Peyer's patch (tissue), 4 donors: Measurements from ENCODE around the gene CBLN3. TPM values are rescaled to one million over a fixed set of nuclear protein-coding genes. Genes with fewer than 3 reads are reported as not detected.

Experiments used
- DNase-seq, 3 donors: peaks; one replicate each; pipeline ENCODE4 v3.0.0-alpha.2; 2017 to 2019
- H3K27ac ChIP-seq, 4 donors: fragments of 200-600 bp; sonication (generic); one replicate each; pipeline ENCODE4 v1.5.1; 2016 to 2019
- H3K27me3 ChIP-seq, 2 donors: fragments of 200-600 bp; sonication (generic); one replicate each; pipeline ENCODE4 v1.5.1; 2019
- H3K36me3 ChIP-seq, 3 donors: fragments of 200-600 bp; sonication (generic); one replicate each; pipeline ENCODE4 v1.5.1; 2016 to 2019
- H3K4me1 ChIP-seq, 4 donors: fragments of 200-600 bp; sonication (generic); one replicate each; pipeline ENCODE4 v1.5.1; 2016 to 2019
- H3K4me3 ChIP-seq, 4 donors: fragments of 200-600 bp; sonication (generic); 1 replicate in 3 of 4; 2 replicates in 1 of 4; pipeline ENCODE4 v1.5.1; 2016 to 2019; ENCODE audit warnings: mild to moderate bottlenecking in 1 of 4
- H3K9me3 ChIP-seq, 4 donors: fragments of 200-600 bp; sonication (generic); one replicate each; pipeline ENCODE4 v1.5.1; 2016 to 2019; ENCODE audit warnings: mild to moderate bottlenecking in 1 of 4
- POLR2A ChIP-seq, 2 donors: fragments of 450-650 bp; IDR thresholded peaks; one replicate each; pipeline ENCODE4 v1.5.1; 2017; ENCODE audit warnings: antibody characterized with exemption in 2 of 2, mild to moderate bottlenecking in 2 of 2, moderate library complexity in 2 of 2
- total RNA-seq, 4 donors: library from RNA; depleted of rRNA; stranded (reverse); fragments of >200 nt; gene quantifications; one replicate each; pipeline ENCODE4 v1.1.0, GENCODE V29; 2016
- TF ChIP-seq, protein P1 (sequence below), 6 experiments: fragments of 450-650 bp in 4 of 6; fragments of 200-600 bp in 2 of 6; sonication (generic) in 1 of 6; IDR thresholded peaks; one replicate each; pipeline ENCODE4 v1.5.1; 2017 to 2019; ENCODE audit warnings: antibody characterized with exemption in 6 of 6, mild to moderate bottlenecking in 3 of 6, moderate library complexity in 1 of 6

Gene CBLN3
- total RNA-seq, 4 donors from 2014 or later: 0.94 to 4.3 TPM; not detected in 2

DNA sequence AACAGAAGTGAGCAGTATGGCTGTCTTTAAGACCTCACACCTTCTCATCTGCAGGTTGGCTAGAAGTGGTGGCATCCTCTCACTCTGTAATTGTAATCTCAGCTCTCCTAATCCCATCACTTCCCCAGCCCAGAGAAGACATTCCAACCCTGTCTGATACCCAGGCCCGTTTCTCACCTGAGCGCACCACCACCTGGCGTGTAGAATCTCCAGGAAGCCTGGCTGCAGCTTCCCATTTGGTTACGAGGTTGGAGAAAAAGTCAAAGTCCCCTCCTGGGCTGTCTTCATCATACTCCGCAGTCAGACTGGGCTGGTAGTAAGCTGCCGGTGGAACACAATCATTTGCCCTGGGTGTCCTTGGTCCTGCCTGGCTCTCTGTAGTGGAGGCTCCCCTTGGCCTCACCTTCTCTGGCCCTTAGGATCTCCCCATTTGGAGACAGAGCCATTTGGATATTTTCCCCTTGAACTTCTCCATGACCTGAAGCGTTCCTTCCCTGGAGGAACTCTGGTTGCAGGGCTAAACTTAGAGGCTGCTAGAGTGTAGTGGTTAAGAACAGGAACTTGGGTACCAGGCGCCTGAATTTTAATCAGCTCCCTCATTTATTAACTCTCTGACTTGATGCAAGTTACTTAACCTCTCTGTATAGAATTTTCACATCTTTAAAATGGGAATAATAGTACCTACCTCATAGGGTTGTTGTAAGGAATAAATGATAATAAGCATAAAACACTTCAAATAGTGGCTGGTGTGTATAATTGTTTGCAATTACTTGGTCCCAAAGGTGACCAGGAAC, 11.3 kb upstream of the CBLN3 start:
- Histone ChIP-seq H3K4me3 (no peak overlapping the region), H3K4me1 (peaks cover 4 to 40% (median 6%) of the 10 kb centered on the region in 4 donors), H3K27ac (no peak overlapping the region), H3K27me3 (no peaks in the 10 kb centered on the region), H3K9me3 (no peaks in the 10 kb centered on the region), H3K36me3 (peaks cover 0 to 54% (median 0%) of the 10 kb centered on the region in 3 donors)
- DNase-seq: no peak
- TF ChIP-seq POLR2A (IDR thresholded peaks at IDR 0.05): no peak
- TF ChIP-seq, protein P1, sequence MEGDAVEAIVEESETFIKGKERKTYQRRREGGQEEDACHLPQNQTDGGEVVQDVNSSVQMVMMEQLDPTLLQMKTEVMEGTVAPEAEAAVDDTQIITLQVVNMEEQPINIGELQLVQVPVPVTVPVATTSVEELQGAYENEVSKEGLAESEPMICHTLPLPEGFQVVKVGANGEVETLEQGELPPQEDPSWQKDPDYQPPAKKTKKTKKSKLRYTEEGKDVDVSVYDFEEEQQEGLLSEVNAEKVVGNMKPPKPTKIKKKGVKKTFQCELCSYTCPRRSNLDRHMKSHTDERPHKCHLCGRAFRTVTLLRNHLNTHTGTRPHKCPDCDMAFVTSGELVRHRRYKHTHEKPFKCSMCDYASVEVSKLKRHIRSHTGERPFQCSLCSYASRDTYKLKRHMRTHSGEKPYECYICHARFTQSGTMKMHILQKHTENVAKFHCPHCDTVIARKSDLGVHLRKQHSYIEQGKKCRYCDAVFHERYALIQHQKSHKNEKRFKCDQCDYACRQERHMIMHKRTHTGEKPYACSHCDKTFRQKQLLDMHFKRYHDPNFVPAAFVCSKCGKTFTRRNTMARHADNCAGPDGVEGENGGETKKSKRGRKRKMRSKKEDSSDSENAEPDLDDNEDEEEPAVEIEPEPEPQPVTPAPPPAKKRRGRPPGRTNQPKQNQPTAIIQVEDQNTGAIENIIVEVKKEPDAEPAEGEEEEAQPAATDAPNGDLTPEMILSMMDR (IDR thresholded peaks at IDR 0.05): no peak

DNA sequence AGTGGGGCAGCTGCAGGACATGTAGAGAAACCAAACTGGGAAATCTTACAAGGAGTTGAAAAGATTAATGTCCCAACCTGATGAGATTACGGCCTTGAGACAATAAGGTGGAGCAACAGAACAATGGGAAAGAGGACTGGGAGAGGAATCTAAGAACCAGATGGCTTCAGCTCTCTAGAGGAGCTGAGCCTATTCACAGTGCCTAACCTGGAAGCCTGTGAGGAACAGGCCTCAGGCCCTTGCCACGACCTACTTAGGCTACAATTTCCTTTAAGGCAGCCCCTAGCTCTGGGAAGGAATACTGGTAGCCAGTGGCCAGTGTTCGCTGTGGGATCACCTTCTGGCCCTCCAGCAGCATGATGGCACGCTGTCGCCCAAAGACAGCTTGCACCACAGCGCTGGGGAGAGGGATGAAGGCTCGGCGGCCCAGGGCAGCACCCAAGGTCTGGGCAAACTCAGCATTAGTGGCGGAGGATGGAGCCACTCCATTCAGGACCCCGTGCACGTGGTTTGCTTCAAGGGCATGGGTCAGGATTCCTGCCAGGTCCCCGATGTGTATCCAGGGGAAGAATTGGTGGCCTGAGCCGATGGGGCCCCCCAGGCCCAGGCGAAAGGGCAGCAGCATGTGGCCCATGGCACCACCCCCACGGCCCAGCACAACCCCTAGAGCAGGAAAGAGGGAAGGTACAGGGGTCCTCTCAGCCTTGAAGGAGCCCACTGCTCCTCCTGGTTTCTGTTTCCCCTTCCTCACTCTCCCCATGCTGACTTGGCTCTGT, 10.6 kb upstream of the CBLN3 start:
- Histone ChIP-seq H3K36me3 (peaks cover 0 to 58% (median 0%) of the 10 kb centered on the region in 3 donors), H3K4me1 (peaks cover 4 to 40% (median 6%) of the 10 kb centered on the region in 4 donors), H3K4me3 (no peak overlapping the region), H3K27me3 (no peaks in the 10 kb centered on the region), H3K27ac (peak overlapping the region in 1 of 4 donors; percentile 6), H3K9me3 (no peaks in the 10 kb centered on the region)
- TF ChIP-seq, protein P1 (IDR thresholded peaks at IDR 0.05): no peak
- DNase-seq: no peak

DNA sequence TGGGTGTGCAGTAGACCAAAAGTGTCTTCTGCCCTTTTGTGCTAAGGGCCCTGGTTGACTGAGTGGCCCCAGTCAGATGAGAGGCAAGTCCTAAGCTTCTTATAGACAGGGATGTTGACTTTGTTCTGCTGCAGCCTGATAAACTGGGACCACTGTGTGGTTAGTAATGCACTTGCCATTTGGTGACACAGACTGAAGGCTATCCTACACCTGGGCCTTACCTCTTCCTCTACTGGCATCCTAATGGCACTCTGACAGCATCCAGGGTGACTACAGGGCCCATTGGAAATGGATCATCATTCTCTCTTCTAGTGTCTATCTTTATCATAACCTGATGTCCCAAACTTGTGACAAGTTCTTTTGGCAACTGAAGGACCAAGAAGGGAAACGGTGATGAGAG, 9.8 kb upstream of the CBLN3 start:
- TF ChIP-seq, protein P1 (IDR thresholded peaks at IDR 0.05): no peak
- TF ChIP-seq POLR2A (IDR thresholded peaks at IDR 0.05): no peak
- Histone ChIP-seq H3K9me3 (no peaks in the 10 kb centered on the region), H3K4me1 (peaks cover 4 to 40% (median 6%) of the 10 kb centered on the region in 4 donors), H3K27me3 (no peaks in the 10 kb centered on the region), H3K36me3 (peaks cover 0 to 65% (median 0%) of the 10 kb centered on the region in 3 donors), H3K27ac (no peak overlapping the region), H3K4me3 (no peak overlapping the region)
- no peak for DNase-seq

DNA sequence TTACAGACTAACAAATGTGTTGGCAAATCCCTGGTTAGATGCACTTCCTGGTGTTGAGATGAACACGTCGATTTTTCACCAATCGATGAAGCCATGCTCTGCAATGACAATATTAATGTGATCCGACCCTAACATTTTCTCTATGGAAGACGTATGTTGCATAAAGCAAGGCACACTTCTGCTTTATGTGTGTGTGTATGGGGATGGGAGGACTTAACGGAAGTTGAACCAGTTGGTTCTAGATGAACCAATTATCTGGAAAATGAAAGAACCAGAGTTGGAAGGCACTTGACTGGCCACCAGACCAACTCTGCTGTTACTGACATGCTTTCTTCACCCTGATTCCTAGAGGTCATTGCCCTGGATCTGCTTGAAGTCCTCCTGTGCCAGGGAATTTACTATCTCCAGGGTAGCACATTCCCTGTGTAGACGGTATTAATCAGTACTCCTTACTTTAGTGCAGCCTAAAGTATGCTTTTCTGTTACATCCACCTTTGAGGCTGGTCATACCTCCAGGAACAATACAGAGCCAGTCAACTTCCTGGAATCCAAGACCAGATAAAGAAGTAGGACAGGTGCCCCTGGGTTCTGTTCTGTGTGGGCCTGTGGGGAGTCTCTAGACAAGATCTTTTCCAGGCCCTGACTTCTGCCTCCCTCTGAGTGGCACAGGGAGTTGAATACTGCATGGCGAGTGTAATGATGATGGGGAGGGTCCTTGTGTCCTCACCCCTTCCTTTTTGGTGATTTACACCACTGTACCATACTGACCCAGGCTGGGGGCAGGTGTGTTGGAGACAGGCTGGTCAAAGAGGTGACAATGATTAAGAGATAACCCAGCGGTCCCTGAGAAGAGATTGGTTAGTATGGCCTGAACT, 9.0 kb upstream of the CBLN3 start:
- TF ChIP-seq, protein P1 (IDR thresholded peaks at IDR 0.05): no peak
- no peak for TF ChIP-seq POLR2A (IDR thresholded peaks at IDR 0.05)
- Histone ChIP-seq H3K4me3 (no peak overlapping the region), H3K9me3 (no peaks in the 10 kb centered on the region), H3K36me3 (peaks cover 0 to 73% (median 0%) of the 10 kb centered on the region in 3 donors), H3K4me1 (peaks cover 4 to 40% (median 6%) of the 10 kb centered on the region in 4 donors), H3K27me3 (no peaks in the 10 kb centered on the region), H3K27ac (peak overlapping the region in 1 of 4 donors; percentile 10)
- no peak for DNase-seq

DNA sequence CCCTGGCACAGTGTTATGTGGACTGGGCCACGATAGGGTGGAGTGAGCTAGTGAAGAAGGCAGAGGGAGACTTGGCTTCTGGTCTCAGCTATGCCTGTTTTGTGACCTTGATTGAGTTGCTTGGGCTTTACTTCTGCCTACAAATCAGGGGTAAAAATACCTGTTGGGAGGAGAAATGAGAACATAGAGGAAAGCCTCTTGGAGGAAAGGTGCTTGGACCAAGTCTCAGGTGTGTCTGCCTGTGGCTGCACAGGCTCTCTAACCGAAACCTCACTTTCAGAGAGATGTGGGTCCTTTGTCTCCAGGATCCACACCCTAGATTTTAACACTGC, 8.2 kb upstream of the CBLN3 start:
- no peak for TF ChIP-seq POLR2A (IDR thresholded peaks at IDR 0.05)
- TF ChIP-seq, protein P1 (IDR thresholded peaks at IDR 0.05): no peak
- Histone ChIP-seq H3K27ac (peak overlapping the region in 2 of 4 donors; percentile 33 to 40), H3K4me3 (no peak overlapping the region), H3K9me3 (no peaks in the 10 kb centered on the region), H3K27me3 (no peaks in the 10 kb centered on the region), H3K4me1 (peaks cover 4 to 41% (median 6%) of the 10 kb centered on the region in 4 donors), H3K36me3 (peaks cover 0 to 80% (median 0%) of the 10 kb centered on the region in 3 donors)
- DNase-seq: no peak
